ENCODE results near the gene MAG.

The MAG gene

GRCh38 chr19:35314858-35315470 lies 23.0 kb downstream of the MAG start:
- no peak for DNase-seq (ENCODE audit: low read depth in 2 of 3, low spot score in 2 of 3)

GRCh38 chr19:35315883-35316282 lies 23.9 kb downstream of the MAG start:
- no peak for DNase-seq (ENCODE audit: low read depth in 2 of 3, low spot score in 2 of 3)

GRCh38 chr19:35316560-35316959 lies 24.6 kb downstream of the MAG start:
- no peak for DNase-seq (ENCODE audit: low read depth in 2 of 3, low spot score in 2 of 3)

- no peak for DNase-seq (ENCODE audit: low read depth in 2 of 3, low spot score in 2 of 3)
These were observed 25.6 kb downstream of the MAG start for GRCh38 chr19:35317464-35318043.

GRCh38 chr19:35318679-35319448 lies 26.9 kb downstream of the MAG start:
- DNase-seq (ENCODE audit: low read depth in 2 of 3, low spot score in 2 of 3), result no peak

- DNase-seq (ENCODE audit: low read depth in 2 of 3, low spot score in 2 of 3), result no peak
These were observed 28.2 kb downstream of the MAG start for GRCh38 chr19:35320065-35320713.

GRCh38 chr19:35321291-35321690 lies 29.3 kb downstream of the MAG start:
- no peak for DNase-seq (ENCODE audit: low read depth in 2 of 3, low spot score in 2 of 3)

GRCh38 chr19:35322014-35322413 lies 30.1 kb downstream of the MAG start:
- no peak for DNase-seq (ENCODE audit: low read depth in 2 of 3, low spot score in 2 of 3)

- DNase-seq (ENCODE audit: low read depth in 2 of 3, low spot score in 2 of 3), result no peak
These were observed 35.7 kb downstream of the MAG start for GRCh38 chr19:35327642-35328041.

GRCh38 chr19:35328851-35329285 lies 36.9 kb downstream of the MAG start, which contains the start of gene CD22:
Gene CD22, plus strand, starts transcription at chr19:35329187. Its CDS starts 2,854 bp downstream, at chr19:35332041.
- DNase-seq (ENCODE audit: low read depth in 2 of 3, low spot score in 2 of 3), result no peak

- no peak for DNase-seq (ENCODE audit: low read depth in 2 of 3, low spot score in 2 of 3)
These were observed 37.4 kb downstream of the MAG start for GRCh38 chr19:35329323-35329722.

- DNase-seq (ENCODE audit: low read depth in 2 of 3, low spot score in 2 of 3), result no peak
These were observed 38.5 kb downstream of the MAG start for GRCh38 chr19:35330475-35330874.

GRCh38 chr19:35331551-35332214 lies 39.7 kb downstream of the MAG start:
- no peak for DNase-seq (ENCODE audit: low read depth in 2 of 3, low spot score in 2 of 3)

- DNase-seq (ENCODE audit: low read depth in 2 of 3, low spot score in 2 of 3), result no peak
These were observed 40.9 kb downstream of the MAG start for GRCh38 chr19:35332817-35333216.

- DNase-seq (ENCODE audit: low read depth in 2 of 3, low spot score in 2 of 3), result no peak
These were observed 42.3 kb downstream of the MAG start for GRCh38 chr19:35334144-35334753.

- DNase-seq (ENCODE audit: low read depth in 2 of 3, low spot score in 2 of 3), result no peak
These were observed 44.4 kb downstream of the MAG start for GRCh38 chr19:35336166-35336955.

- no peak for DNase-seq (ENCODE audit: low read depth in 2 of 3, low spot score in 2 of 3)
These were observed 45.4 kb downstream of the MAG start for GRCh38 chr19:35337097-35337983.

GRCh38 chr19:35337984-35338296 lies 46.0 kb downstream of the MAG start:
- DNase-seq (ENCODE audit: low read depth in 2 of 3, low spot score in 2 of 3), result no peak

GRCh38 chr19:35340431-35340830 lies 48.5 kb downstream of the MAG start:
- no peak for DNase-seq (ENCODE audit: low read depth in 2 of 3, low spot score in 2 of 3)

All from activated CD8-positive, alpha-beta memory T cell treated with anti-CD3 and anti-CD28 coated beads for 48 hours (primary cell).